ENCODE data around the gene ZNF511.

DNA sequence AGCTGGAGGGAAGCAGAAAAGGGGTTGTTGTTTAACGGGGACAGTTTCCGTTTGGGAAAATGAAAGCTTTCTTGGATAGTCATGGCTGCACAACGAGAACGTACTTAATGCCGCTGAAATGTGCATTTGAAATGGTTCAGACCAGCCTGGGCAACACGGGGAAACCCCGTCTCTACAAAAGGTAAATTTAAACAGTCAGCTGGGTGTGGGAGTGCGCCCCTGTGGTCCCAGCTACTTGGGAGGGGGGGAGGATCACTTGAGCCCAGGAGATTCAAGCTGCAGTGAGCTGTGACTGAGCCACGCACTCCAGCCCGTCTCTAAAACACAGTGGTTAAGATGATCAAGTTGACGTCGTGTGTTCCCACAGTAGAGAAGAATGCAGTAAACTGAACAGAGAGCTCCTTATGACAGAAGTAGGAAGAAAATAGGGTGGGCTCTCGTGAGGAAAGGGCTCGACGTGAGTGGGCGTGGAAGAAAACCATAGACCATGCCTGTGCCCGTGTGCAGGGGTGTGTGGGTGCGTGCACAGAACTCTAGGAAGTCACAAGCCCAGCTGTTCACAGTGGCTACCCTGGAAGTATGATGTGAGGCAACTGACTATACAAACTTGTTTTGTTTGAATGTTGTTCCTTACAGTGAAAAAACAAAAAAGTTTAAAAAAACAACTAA, 53.2 kb downstream of the ZNF511 start:
- TF ChIP-seq, protein P1, sequence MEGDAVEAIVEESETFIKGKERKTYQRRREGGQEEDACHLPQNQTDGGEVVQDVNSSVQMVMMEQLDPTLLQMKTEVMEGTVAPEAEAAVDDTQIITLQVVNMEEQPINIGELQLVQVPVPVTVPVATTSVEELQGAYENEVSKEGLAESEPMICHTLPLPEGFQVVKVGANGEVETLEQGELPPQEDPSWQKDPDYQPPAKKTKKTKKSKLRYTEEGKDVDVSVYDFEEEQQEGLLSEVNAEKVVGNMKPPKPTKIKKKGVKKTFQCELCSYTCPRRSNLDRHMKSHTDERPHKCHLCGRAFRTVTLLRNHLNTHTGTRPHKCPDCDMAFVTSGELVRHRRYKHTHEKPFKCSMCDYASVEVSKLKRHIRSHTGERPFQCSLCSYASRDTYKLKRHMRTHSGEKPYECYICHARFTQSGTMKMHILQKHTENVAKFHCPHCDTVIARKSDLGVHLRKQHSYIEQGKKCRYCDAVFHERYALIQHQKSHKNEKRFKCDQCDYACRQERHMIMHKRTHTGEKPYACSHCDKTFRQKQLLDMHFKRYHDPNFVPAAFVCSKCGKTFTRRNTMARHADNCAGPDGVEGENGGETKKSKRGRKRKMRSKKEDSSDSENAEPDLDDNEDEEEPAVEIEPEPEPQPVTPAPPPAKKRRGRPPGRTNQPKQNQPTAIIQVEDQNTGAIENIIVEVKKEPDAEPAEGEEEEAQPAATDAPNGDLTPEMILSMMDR (IDR thresholded peaks at IDR 0.05; ENCODE audit: low read length), result no peak
- no peak for TF ChIP-seq EZH2 (IDR thresholded peaks at IDR 0.05; ENCODE audit: borderline replicate concordance, low read length)

Data from OCI-LY1 (cell line).